8988T (cell line): ENCODE measurements around the gene ARFGAP1.

Experiments used
- DNase-seq: peaks from one replicate; pipeline ENCODE4 v3.0.0; 2011

Gene ARFGAP1

DNA sequence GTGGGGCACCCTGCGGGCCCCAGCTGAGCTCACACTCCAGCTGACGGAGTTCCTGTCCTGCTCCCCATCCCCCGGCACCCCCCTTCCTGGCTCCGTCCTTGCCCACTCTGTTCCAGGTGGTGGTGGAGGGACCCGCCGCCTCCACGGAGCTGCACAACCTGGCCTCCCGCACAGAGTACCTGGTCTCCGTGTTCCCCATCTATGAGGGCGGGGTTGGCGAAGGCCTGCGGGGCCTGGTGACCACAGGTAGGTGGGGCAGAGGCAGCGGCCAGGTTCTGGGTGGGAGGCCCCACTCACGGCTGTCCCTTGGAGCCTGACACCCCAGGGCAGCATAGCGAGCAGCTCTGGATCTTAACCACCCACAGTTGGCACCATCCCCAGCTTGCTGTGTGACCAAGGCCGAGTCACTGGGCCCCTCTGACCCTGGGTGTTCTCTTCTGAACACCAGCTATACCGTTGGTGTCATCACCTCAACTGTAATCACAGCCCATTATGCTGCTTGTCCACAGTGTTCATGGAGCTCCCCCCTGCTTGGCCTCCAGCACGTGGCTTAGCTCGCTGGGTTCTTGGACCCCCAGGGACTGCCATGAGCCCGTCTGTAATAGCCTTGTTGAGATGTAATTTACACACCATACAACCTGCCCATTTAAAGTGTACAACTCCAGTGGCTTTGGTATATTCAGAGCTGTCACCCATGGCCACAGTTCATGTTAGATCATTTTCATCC is 37.8 kb downstream of the ARFGAP1 start:
- DNase-seq = no peak

DNA sequence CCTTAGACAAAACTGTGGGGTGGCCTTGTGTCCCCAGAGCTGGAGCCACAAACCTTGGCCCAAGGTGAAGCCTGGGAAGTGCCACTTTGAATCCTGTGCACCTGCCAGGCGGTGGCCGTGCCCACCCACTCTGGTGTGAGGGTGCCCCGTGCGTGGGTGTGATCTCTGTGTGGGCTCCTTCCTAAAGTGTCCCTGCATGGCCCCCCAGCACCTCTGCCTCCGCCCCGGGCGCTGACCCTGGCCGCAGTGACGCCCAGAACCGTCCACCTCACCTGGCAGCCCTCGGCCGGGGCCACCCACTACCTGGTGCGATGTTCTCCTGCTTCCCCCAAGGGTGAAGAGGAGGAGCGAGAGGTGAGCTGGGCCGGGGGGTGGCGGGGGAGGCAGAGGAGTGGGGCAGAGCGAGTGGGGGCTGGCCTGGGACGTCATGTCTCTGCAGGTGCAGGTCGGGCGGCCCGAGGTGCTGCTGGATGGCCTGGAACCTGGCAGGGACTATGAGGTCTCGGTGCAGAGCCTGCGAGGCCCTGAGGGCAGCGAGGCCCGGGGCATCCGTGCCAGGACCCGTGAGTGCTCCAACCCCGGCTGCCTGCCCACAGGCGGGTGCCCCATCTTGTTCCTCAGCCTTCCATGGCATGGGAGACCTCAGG is 38.7 kb downstream of the ARFGAP1 start:
- no peak for DNase-seq

DNA sequence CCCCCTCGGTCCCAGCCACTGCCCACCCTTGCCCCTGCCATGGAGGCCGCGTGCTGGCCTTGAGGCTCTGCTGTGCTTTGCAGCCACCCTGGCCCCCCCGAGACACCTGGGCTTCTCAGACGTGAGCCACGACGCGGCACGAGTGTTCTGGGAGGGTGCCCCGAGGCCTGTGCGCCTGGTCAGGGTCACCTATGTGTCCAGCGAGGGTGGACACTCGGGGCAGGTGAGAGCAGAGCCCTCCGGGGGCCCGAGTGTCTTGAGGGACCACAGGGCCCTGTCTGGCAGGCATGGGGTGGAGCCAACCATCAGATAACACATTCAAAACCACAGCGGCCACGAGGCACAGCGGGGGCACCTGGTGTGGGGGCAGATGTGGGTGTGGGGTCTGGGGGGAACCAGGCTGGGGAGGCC is 39.2 kb downstream of the ARFGAP1 start:
- DNase-seq = no peak

DNA sequence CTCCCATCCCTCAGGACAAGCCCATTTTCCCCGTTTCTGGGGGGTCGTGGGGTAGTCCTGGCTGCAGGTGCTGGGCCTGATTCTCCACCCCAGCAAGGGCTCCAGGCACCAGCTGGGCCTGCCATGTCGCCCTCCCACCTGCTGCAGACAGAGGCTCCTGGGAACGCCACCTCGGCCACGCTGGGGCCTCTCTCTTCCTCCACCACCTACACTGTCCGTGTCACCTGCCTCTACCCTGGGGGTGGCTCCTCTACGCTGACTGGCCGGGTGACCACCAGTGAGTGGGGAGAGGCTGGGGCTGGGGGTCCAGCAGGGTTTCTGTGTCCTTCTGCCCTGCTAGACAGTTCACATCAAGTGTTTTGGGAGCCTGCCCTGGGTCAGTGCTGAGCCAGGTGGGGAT is 39.7 kb downstream of the ARFGAP1 start:
- no peak for DNase-seq

DNA sequence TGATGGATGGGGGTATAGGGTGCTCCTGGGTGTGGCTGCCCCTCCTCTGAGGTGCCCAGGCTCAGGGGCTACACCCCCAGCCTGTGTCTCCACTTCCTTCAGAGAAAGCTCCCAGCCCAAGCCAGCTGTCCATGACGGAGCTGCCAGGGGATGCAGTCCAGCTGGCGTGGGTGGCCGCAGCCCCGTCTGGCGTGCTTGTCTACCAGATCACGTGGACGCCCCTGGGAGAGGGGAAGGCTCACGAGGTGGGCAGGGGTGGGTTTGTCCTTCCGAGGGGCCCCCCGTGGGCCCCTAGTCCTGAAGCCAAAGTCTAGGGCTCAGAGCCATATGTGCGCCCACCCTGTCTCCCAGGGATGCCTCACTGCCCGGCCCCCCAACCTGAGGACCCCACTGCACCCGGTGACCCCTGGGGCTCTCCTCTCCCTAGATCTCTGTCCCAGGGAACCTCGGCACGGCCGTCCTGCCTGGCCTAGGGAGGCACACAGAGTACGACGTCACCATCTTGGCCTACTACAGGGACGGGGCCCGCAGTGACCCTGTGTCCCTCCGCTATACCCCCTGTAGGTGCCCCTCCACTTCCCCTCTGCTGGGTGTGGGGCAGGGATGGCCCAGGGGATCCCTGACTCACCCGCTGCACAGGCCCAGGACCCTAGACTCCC is 40.2 kb downstream of the ARFGAP1 start:
- no peak for DNase-seq

DNA sequence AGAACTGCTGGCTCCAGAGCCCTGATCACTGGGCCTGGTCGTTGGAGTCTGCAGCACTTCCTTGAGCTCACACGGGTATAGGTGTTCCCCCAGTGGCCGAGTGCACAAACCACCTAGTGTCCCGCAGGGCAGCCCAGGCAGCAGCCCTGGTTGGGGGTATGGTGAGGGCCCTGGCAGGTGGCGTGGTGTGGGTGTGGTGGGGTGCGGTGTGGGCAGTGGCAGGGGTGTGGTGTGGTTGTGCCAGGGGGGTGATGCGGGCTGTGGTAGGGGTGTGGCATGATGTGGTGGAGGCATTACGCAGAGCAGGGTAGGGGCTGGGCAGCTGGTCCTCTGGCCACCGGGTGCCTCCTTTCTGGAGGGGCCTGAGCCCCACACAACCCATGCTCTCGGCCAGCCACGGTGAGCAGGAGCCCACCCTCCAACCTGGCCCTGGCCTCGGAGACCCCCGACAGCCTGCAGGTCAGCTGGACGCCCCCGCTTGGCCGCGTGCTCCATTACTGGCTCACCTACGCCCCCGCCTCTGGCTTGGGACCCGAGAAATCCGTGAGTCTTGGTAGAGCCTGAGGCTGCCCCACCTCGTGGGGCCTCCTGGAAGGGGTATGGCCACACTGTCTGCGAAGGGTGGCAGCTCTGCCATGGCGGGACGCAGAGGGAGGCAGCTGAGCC is 40.9 kb downstream of the ARFGAP1 start:
- DNase-seq = peak; percentile 91

DNA sequence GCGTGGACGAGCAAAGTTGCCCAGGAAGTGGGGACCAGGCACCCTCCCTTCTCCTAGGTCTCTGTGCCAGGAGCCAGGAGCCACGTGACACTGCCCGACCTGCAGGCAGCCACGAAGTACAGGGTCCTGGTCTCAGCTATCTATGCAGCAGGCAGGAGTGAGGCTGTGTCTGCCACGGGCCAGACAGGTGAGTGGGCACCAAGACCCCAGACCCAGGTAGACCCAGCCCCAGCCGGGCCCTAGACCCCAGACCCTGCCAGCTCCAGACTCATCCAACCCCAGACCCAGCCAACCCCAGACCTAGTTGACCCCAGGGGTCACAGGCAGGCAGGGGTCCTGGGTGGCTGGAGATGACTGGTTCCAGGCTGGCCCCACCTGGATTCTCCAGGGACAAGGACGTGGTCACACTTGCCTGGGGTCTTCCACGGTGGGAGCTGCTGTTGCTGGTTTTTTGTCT is 41.4 kb downstream of the ARFGAP1 start:
- peak; percentile 44 for DNase-seq

DNA sequence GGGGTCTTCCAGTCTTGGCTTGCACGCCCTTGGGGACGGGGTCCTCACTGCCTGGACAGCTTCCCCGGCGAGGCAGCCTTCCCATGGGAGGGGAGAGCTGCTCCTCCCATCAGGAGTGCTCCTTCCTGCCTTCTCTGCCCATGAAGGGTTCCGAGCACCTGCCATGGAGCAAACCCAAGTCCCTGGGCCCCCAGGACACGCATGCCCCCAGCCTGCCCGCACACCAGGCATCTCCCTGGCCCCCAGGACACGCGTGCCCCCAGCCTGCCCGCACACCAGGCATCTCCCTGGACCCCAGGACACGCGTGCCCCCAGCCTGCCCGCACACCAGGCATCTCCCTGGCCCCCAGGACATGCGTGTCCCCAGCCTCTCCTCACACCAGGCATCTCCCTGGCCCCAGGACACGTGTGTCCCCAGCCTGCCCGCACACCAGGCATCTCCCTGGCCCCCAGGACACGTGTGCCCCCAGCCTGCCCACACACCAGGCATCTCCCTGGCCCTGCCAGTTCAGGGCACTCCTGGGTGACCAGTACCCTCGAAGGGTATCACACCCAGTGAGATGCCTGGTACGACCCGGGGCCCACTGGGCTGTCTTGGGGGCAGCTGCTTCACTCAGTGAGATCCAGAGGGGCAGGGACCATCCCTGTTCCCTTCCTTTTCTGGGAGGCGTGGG is 42.1 kb downstream of the ARFGAP1 start:
- DNase-seq = no peak

DNA sequence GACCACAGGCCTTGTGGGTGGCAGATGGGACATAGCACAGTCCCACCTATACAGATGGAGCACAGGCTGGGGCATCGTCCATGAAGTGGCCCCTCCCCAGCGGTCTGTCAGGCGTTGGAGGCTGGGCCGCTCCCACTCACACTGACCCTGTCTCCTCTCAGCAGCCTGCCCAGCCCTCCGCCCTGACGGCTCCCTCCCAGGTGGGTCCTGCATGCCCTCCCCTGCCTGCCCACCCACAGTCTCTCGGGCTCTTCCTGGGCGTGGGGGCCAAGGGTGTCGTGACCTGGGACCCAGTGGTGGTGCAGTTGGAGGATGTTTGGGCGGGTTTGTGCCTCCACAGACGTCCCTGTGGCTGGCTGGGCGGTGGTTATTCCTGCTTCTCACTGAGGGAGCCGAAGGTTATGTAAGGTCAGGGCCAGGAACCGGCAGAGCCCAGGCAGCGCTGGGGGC is 42.7 kb downstream of the ARFGAP1 start:
- no peak for DNase-seq

DNA sequence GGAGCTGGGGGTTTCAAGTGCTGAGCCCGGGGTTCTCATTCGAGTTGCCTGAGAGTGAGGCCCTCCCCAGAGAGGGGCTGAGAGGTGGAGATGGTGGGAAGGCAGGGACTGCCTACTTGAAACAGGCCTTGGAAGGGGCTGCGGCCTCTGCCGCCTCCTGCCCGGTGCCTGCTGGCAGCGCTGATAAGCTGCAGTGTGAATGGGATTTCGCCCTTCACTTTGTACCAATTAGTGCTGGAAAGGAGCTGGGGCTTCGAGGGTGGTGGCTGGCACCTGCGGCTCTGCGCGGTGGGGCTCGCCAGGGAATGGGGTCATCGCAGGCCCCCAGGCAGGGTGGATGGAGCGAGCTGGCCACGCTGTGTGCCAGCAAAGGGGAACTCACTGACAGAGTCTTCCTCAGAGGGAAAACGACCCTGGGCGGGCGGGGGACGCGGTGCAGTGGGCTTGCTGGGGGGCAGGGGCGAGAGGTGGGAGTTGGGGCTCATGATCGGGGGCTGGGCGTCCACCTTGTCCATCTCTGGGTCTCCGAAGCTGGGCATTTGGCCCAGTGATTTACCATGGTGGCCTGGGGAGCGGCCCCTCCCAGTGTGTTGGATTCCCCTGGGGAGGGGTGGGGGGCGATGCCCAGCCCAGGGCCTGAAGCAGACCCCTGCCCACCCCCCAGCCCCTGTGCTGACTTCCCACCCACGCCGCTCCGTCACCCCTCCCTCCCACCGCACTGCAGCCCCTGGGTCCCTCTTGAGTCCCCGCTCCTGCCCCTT is 43.3 kb downstream of the ARFGAP1 start:
- DNase-seq = no peak

DNA sequence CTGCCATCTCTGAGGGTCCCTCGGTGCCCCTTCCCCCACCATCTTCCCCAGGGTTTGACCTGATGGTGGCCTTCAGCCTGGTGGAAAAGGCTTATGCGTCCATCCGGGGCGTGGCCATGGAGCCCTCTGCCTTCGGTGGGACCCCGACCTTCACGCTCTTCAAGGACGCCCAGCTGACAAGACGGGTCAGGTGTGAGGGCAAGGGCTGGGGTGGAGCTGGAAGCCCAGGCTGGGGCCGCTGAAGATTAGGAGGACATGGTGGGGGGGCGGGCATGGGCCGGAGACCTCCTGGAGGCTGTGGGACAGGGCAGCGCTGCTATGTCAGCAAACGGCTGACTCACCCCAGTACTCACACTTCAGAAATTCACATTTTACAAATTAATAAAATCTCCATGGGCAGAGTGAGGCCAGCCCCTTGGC is 43.9 kb downstream of the ARFGAP1 start:
- peak; percentile 61 for DNase-seq

DNA sequence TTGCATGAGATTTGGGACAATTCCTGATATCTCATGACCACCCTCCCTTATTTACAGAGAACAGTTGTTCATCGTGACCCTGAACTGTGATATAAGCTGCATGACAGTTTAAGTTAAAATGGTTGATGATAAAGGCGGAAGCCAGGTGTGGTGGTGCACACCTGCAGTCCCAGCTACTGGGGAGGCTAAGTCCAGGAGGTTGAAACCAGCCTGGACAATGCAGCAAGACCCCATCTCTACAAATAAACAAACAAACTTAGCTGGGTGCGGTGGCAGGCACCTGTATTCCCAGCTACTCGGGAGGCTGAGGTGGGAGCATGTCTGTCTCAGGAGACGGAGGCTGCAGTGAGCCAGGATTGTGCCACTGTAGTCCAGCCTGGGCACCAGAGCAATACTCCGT is 44.4 kb downstream of the ARFGAP1 start:
- DNase-seq = no peak

DNA sequence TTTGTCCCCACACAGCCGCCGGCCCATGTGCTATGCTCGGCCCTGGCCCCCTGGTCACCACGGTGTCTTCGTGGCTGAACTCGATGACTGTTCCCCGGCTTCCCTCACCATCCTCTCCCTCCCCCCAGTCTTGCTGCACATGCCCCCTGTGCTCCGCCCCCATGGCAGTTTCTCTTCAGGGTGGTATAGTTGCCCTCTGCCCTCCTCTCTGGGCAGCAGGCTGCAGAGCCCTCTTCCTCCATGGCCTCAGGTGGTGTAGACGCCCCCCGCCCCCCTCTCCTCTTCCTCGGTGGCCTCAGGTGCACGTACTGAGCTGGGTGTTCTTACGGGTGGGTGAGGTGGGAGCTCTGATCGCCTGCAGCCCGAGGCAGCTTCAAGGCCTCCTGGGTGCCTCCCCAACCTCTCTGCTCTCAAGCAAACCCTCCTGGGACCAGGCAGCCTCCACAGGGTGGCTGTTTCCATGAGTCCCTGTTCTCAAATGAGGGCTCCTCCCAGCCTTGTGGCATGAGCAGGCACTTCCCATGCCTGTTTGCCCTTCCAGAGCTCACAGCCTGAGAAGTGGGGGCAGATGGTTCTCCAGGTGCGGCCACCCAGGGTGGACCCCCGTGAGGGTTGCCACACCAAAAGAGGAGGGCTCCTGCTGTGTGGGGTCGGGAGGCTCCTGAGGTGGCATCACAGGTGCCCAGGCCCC is 45.1 kb downstream of the ARFGAP1 start:
- DNase-seq = peak; percentile 62

DNA sequence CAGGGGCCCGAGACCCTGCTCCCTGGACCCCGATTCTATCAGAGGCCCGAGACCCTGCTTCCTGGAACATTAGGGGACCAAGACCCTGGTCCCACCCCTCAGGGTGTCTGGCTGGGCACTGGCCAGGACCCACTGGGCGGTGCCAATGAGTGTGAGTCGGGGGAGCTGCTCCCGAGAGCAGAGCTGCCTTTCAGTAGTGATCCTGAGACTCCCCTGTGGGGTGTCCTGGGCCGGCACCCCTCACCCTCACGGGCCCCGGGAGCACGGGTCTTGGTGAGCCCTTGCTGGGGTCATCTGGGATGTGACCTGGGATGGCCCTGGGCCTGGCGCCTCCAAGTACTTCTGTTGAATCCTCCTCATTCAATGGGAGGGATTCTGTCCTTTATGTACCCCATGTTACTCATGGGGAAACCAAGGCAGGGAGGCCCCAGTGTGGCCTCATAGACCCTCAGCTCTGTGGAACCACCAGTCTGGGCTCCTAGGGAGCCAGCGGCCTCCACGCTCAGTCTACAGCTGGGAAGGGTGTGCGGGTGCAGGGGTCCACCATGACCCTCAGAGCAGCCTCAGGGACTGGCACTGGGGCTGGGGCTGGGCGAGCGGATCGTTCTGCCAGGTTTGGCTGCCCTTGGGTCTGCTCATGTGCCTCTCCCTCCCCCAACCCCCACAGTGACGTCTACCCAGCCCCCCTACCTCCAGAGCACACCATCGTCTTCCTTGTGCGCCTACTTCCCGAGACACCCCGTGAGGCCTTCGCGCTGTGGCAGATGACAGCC is 46.0 kb downstream of the ARFGAP1 start:
- DNase-seq = no peak

DNA sequence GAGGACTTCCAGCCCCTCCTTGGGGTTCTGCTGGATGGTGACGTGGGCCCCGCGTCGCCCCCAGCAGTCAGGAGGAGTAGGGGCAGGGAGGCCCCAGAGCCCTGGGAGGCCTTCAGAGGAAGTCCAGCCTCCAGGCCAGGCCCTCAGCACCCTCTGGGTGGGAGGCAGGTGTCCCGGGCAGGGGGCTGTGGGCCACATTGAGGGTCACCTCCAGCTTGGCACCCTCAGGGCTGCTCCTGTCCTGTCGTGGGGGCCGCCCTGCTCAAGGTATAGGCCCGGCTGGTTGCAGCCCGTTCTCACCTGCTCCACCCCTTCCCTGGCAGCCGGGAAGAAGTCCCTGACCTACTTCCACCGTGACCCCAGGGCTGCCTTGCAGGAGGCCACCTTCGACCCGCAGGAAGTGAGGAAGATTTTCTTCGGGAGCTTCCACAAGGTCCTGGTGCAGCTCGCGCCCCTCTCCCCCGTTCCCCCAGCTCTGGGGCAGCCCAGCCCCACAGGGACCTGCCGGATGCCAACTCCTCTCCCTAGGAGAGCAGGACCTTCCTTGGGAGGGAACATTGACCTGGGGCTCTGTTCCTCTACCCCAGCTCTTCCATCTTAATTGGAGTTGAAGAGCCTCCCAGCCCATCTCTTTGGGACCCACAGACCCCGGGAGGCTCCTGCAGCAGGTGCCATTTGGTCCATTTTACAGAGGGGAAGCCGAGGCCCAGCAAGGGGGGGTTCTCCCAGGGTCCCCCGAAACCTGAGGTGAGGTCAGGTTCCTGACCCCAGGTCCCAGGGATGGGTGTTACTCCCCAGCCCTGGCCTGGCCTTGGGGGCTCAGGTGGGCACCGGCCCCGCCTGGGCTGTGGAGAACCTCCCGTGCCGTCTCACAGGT is 46.8 kb downstream of the ARFGAP1 start:
- DNase-seq = no peak

DNA sequence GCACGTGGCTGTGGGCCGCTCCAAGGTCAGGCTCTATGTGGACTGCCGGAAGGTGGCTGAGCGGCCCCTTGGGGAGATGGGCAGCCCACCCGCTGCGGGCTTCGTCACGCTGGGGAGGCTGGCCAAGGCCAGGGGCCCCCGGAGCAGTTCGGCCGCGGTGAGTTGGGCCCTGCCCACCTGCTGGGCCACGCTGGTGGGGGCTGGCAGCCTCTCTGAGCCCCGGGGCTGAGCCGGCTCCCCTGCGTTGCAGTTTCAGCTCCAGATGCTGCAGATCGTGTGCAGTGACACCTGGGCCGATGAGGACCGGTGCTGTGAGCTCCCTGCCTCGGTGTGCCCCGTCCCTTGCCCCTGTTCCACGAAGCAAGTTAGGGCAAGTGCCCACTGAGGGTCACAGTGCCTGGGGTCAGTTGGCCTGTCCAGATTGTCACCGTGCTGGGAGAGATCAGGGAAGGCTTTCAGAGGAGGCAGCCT is 47.5 kb downstream of the ARFGAP1 start:
- no peak for DNase-seq

DNA sequence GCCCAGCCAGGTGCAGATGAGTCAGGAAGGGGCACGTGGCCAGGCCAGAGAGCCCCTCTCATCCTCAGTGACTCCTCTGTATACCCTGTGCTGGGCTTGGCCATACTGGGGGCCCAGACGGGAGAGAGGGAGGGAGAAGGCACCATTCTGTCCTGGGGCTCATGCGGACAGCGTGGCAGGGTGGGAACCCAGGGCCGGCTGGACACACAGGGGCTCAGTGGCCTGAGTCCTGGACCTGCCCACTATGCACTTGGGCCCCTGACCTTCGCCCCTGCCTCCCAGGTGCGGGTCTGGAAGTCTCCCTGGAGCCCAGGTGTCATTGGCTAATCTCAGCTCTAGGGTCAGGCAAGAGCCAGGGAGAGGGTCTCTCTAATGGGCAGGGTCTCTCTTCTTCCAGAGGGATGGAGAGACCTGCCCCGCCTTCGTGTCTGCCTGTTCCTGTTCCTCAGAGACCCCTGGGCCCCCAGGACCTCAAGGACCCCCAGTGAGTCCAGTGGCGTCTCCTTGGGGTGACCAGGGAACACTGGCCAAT is 48.1 kb downstream of the ARFGAP1 start:
- DNase-seq = no peak

DNA sequence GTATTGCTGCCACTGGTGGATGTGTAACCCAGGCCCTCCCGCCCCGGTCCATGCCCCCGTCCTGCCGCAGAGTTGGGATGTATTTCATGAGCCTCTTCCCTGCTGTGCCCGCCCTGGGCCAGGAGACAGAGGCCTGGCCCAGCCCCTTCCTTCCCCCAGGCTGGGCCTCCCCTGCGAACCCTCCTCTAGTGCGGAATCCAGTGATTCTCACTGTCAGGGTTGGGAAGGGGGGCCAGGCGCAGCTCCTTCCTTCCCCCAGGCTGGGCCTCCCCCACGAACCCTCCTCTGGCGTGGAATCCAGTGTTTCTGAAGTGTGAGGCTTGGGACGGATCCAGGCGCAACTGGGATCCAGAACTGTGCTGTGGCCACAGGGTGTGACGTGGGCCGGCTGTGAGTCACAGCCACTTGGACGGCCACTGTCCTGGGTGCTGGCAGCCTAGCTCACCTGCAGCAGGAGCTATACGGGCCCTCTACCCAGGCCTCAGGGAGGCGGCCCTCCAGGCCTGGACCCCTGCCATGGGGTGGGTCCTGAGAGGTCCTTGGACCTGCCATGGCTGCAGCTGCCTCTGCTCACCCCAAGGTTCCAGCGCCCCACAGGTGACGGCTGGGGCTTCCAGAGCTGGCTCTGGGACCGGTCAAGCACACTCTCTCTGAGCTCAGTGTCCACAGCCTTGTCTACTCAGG is 48.7 kb downstream of the ARFGAP1 start:
- DNase-seq = no peak
